Fibroblast of lung (primary cell): ENCODE results near the gene SLC6A13. TPM values are rescaled to one million over a fixed set of nuclear protein-coding genes. Genes with fewer than 3 reads are reported as not detected.

Experiments used
- DNase-seq, 2 donors: peaks; one replicate each; pipeline versions ENCODE4 v3.0.0 to v3.0.0-alpha.2; 2010; ENCODE audit warnings: low read depth in 2 of 2
- H2AFZ ChIP-seq: 2 replicates; pipeline ENCODE4 v1.5.1; 2012; ENCODE audit warnings: low read length, control low read depth, inconsistent platforms
- H3K27ac ChIP-seq: 2 replicates; pipeline ENCODE4 v1.5.1; 2011; ENCODE audit warnings: low read length, control low read depth; ENCODE audit not compliant: insufficient read depth
- H3K27me3 ChIP-seq: 2 replicates; pipeline ENCODE4 v1.5.1; 2011; ENCODE audit warnings: mild to moderate bottlenecking, low read length; ENCODE audit not compliant: control insufficient read depth, insufficient read depth
- H3K36me3 ChIP-seq: 2 replicates; pipeline ENCODE4 v1.5.1; 2011; ENCODE audit warnings: low read length; ENCODE audit not compliant: control insufficient read depth, insufficient read depth
- H3K4me1 ChIP-seq: 2 replicates; pipeline ENCODE4 v1.5.1; 2011; ENCODE audit warnings: low read length; ENCODE audit not compliant: control insufficient read depth, insufficient read depth; ENCODE audit errors: extremely low read depth
- H3K4me2 ChIP-seq: 2 replicates; pipeline ENCODE4 v1.5.1; 2011; ENCODE audit warnings: low read length, control low read depth; ENCODE audit not compliant: insufficient read depth; ENCODE audit errors: extremely low read depth
- H3K4me3 ChIP-seq, 4 experiments: fragments of 200-600 bp in 1 of 4; sonication (generic) in 1 of 4; replicated peaks in 1 of 4; 2 replicates each; pipeline ENCODE4 v1.5.1; 2011 to 2016; ENCODE audit warnings: low read length in 4 of 4, low read depth in 3 of 4, mild to moderate bottlenecking in 3 of 4, control low read depth in 2 of 4, inconsistent platforms in 1 of 4, mixed read lengths in 1 of 4; ENCODE audit not compliant: insufficient read depth in 1 of 4; ENCODE audit errors: control extremely low read depth in 1 of 4
- H3K79me2 ChIP-seq: 2 replicates; pipeline ENCODE4 v1.5.1; 2012; ENCODE audit warnings: mild to moderate bottlenecking, low read length, inconsistent platforms; ENCODE audit not compliant: control insufficient read depth, insufficient read depth
- H3K9ac ChIP-seq: 2 replicates; pipeline ENCODE4 v1.5.1; 2011; ENCODE audit warnings: mild to moderate bottlenecking, low read length, control low read depth; ENCODE audit not compliant: insufficient read depth
- H3K9me3 ChIP-seq: 2 replicates; pipeline ENCODE4 v1.5.1; 2012; ENCODE audit warnings: low read depth, low read length; ENCODE audit not compliant: control insufficient read depth, insufficient read depth
- H4K20me1 ChIP-seq: 2 replicates; pipeline ENCODE4 v1.5.1; 2011; ENCODE audit warnings: low read length; ENCODE audit not compliant: control insufficient read depth, insufficient read depth; ENCODE audit errors: extremely low read depth
- CTCF ChIP-seq, 2 donors: IDR thresholded peaks in 1 of 2; conservative IDR thresholded peaks in 1 of 2; 1 replicate in 1 of 2; 2 replicates in 1 of 2; pipeline ENCODE4 v1.5.1; 2011 to 2012; ENCODE audit warnings: low read length in 2 of 2, control low read depth in 1 of 2, inconsistent platforms in 1 of 2, low read depth in 1 of 2, mild to moderate bottlenecking in 1 of 2
- EZH2 ChIP-seq: IDR thresholded peaks from 2 replicates; pipeline ENCODE4 v1.5.1; 2012; ENCODE audit warnings: low read length, control low read depth, mild to moderate bottlenecking; ENCODE audit errors: missing control alignments
- polyA plus RNA-seq, 2 donors: library from polyadenylated mRNA; depleted of rRNA in 1 of 2; stranded (reverse) in 1 of 2; unstranded in 1 of 2; fragments of >200 nt; gene quantifications; 2 replicates each; pipeline ENCODE4 v1.2.1, GENCODE V29; 2011 to 2012; ENCODE audit warnings: missing spikeins in 1 of 2
- total RNA-seq: library from RNA; depleted of rRNA; stranded (reverse); fragments of >200 nt; gene quantifications from 2 replicates; pipeline ENCODE4 v1.2.1, GENCODE V29; 2014

Gene SLC6A13
- total and polyA plus RNA-seq, 2 donors (not counting 1 experiment from before 2014, with no cell fraction given) = not detected

- Histone ChIP-seq H4K20me1 (no peaks in the 10 kb centered on the region), H3K4me2 (no peak overlapping the region), H3K4me3 (no peak overlapping the region), H3K36me3 (no peaks in the 10 kb centered on the region), H2AFZ (no peak overlapping the region), H3K79me2 (no peaks in the 10 kb centered on the region), H3K9ac (no peak overlapping the region), H3K27ac (no peak overlapping the region), H3K9me3 (no peaks in the 10 kb centered on the region), H3K4me1 (no peaks in the 10 kb centered on the region), H3K27me3 (peaks cover 6% of the 10 kb centered on the region)
- DNase-seq = no peak
- TF ChIP-seq CTCF (conservative IDR thresholded peaks at IDR 0.05 in 1 of 2, IDR thresholded peaks at IDR 0.05 in 1 of 2; ENCODE audit: low read depth in 1 of 2, low read length in 2 of 2) = no peak
- TF ChIP-seq EZH2 = no peak
These were observed 40.9 kb downstream of the SLC6A13 start for GRCh38 chr12:221736-222135.

GRCh38 chr12:220946-221550 is 41.6 kb downstream of the SLC6A13 start:
- Histone ChIP-seq H3K4me1 (no peaks in the 10 kb centered on the region), H3K9ac (no peak overlapping the region), H3K4me3 (no peak overlapping the region), H3K4me2 (no peak overlapping the region), H4K20me1 (no peaks in the 10 kb centered on the region), H3K9me3 (no peaks in the 10 kb centered on the region), H3K36me3 (no peaks in the 10 kb centered on the region), H2AFZ (no peak overlapping the region), H3K27me3 (peaks cover 6% of the 10 kb centered on the region), H3K27ac (no peak overlapping the region), H3K79me2 (no peaks in the 10 kb centered on the region)
- TF ChIP-seq EZH2 (no peak), CTCF (conservative IDR thresholded peaks at IDR 0.05 in 1 of 2, IDR thresholded peaks at IDR 0.05 in 1 of 2; ENCODE audit: low read depth in 1 of 2, low read length in 2 of 2) (no peak)
- no peak for DNase-seq

- Histone ChIP-seq H2AFZ (no peak overlapping the region), H3K27me3 (peaks cover 8% of the 10 kb centered on the region), H3K27ac (no peak overlapping the region), H3K4me1 (no peaks in the 10 kb centered on the region), H3K79me2 (no peaks in the 10 kb centered on the region), H3K9ac (no peak overlapping the region), H4K20me1 (no peaks in the 10 kb centered on the region), H3K36me3 (no peaks in the 10 kb centered on the region), H3K9me3 (no peaks in the 10 kb centered on the region), H3K4me3 (no peak overlapping the region), H3K4me2 (no peak overlapping the region)
- no peak for DNase-seq
- TF ChIP-seq EZH2 (no peak), CTCF (conservative IDR thresholded peaks at IDR 0.05 in 1 of 2, IDR thresholded peaks at IDR 0.05 in 1 of 2; ENCODE audit: low read depth in 1 of 2, low read length in 2 of 2) (no peak)
These were observed 42.1 kb downstream of the SLC6A13 start for GRCh38 chr12:220491-220890.
